ENCODE data around the gene FANCE. TPM values are rescaled to one million over a fixed set of nuclear protein-coding genes. Genes with fewer than 3 reads are reported as not detected.

The FANCE gene
- polyA plus RNA-seq, 3 donors, result 1.8 to 3.0 (median 2.9) TPM

DNA sequence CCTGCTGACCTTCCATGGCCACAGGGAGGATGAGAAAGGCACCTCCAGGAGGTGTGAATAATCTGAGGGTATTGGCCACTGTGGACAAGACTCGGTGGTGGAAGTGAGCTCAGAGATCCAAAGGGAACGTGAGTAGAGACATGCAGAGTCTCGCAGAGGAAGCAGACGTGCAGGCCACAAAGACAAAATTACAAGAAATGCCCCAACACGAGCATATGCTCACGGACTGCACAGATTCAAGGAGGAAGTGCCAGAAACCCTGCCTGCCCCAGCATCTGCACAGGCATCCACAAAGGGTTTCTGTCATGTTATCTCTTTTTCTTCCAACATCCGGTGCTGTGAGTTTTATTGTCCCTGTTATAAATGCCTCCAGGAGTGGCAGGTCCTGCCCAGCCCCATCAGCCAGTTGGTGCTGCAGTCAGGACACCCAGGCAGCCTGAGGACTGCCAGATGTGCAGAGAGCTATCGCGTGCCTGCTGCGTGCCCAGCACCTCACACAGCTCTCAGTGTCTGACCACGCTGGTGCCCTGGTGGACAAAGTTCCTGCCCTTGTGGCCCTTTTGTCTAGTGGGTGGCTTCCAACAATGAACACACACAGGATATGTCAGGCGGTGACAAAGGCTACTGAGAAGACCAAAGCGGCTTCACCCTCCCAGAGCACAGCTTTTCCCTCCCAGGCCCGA lies 34.0 kb upstream of the FANCE start:
- Mint-ChIP-seq H3K27me3 (ENCODE audit: low read depth in 3 of 3) (peaks cover 0 to 6% (median 6%) of the 10 kb centered on the region in 3 donors), H3K27ac (peak overlapping the region in 5 of 7 donors; percentile 4 to 90 (median 26)), H3K4me1 (peaks cover 27% of the 10 kb centered on the region), H3K9me3 (peaks cover 0 to 2% (median 0%) of the 10 kb centered on the region in 7 donors), H3K4me3 (peak overlapping the region in 1 of 2 donors; percentile 64), H3K36me3 (peaks cover 62 to 75% of the 10 kb centered on the region in 2 donors)
- Histone ChIP-seq H3K9ac (ENCODE audit: insufficient read depth, low read length, poor library complexity, severe bottlenecking) (no peak overlapping the region), H3K9me3 (replicated peaks in 1 of 2; ENCODE audit: control insufficient read depth in 1 of 2, insufficient read depth in 1 of 2, low read length in 2 of 2) (no peaks in the 10 kb centered on the region), H4K20me1 (ENCODE audit: insufficient read depth, low read length) (peaks cover 10% of the 10 kb centered on the region), H3K36me3 (replicated peaks in 1 of 2; ENCODE audit: control insufficient read depth in 1 of 2, insufficient read depth in 2 of 2, low read length in 2 of 2) (peaks cover 20 to 57% of the 10 kb centered on the region in 2 donors), H3K4me2 (replicated peaks; ENCODE audit: extremely low read depth, low read length, poor library complexity, severe bottlenecking) (no peak overlapping the region), H3K4me3 (replicated peaks in 1 of 3; ENCODE audit: low read depth in 2 of 3, low read length in 3 of 3) (no peak overlapping the region), H3K4me1 (ENCODE audit: control insufficient read depth in 1 of 2, insufficient read depth in 2 of 2, low read length in 2 of 2) (peaks cover 24 to 25% of the 10 kb centered on the region in 2 donors), H3K27ac (ENCODE audit: low read depth in 1 of 2, low read length in 2 of 2) (no peak overlapping the region), H3K79me2 (ENCODE audit: insufficient read depth, low read length) (no peaks in the 10 kb centered on the region), H3K27me3 (ENCODE audit: control insufficient read depth in 2 of 2, insufficient read depth in 2 of 2, low read length in 2 of 2) (no peaks in the 10 kb centered on the region), H2AFZ (ENCODE audit: insufficient read depth, low read depth, low read length, poor library complexity, severe bottlenecking) (no peak overlapping the region)
- WGBS (ENCODE audit: insufficient coverage), result 29% methylated on average over 11 of the region's 14 CpGs
- peak in 1 of 3 donors; percentile 19 for DNase-seq
- intact Hi-C loops (cut with micrococcal nuclease), result no loop called here
- TF ChIP-seq, protein P1, sequence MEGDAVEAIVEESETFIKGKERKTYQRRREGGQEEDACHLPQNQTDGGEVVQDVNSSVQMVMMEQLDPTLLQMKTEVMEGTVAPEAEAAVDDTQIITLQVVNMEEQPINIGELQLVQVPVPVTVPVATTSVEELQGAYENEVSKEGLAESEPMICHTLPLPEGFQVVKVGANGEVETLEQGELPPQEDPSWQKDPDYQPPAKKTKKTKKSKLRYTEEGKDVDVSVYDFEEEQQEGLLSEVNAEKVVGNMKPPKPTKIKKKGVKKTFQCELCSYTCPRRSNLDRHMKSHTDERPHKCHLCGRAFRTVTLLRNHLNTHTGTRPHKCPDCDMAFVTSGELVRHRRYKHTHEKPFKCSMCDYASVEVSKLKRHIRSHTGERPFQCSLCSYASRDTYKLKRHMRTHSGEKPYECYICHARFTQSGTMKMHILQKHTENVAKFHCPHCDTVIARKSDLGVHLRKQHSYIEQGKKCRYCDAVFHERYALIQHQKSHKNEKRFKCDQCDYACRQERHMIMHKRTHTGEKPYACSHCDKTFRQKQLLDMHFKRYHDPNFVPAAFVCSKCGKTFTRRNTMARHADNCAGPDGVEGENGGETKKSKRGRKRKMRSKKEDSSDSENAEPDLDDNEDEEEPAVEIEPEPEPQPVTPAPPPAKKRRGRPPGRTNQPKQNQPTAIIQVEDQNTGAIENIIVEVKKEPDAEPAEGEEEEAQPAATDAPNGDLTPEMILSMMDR (IDR thresholded peaks at IDR 0.05), result no peak

DNA sequence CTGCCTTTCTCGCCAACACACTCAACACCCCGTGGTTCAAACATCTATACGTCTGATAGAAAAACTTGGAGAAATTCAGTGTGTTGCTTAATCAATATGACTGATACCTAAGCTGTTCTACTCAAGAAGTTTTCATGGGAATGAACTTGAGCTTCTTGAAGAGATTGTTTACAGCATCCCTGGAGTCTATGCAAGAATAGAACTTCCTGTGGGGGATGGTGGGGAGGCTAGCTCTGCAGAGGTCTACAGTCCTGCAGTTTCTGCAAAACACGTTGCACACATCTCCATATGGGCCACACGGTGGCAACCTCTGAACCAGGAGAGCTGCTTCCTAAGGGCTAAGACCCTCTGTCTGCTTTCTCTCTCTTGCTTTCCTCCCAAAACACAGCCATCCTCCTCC lies 32.7 kb upstream of the FANCE start:
- DNase-seq, result no peak
- Mint-ChIP-seq H3K27me3 (ENCODE audit: low read depth in 3 of 3) (peaks cover 0 to 8% (median 5%) of the 10 kb centered on the region in 3 donors), H3K4me1 (peaks cover 27% of the 10 kb centered on the region), H3K9me3 (peaks cover 0 to 2% (median 0%) of the 10 kb centered on the region in 7 donors), H3K4me3 (peak overlapping the region in 1 of 2 donors; percentile 49), H3K36me3 (peaks cover 64 to 75% of the 10 kb centered on the region in 2 donors), H3K27ac (no peak overlapping the region)
- Histone ChIP-seq H3K9me3 (replicated peaks in 1 of 2; ENCODE audit: control insufficient read depth in 1 of 2, insufficient read depth in 1 of 2, low read length in 2 of 2) (no peaks in the 10 kb centered on the region), H3K4me2 (replicated peaks; ENCODE audit: extremely low read depth, low read length, poor library complexity, severe bottlenecking) (no peak overlapping the region), H3K4me1 (ENCODE audit: control insufficient read depth in 1 of 2, insufficient read depth in 2 of 2, low read length in 2 of 2) (peaks cover 24 to 25% of the 10 kb centered on the region in 2 donors), H3K27me3 (ENCODE audit: control insufficient read depth in 2 of 2, insufficient read depth in 2 of 2, low read length in 2 of 2) (no peaks in the 10 kb centered on the region), H3K9ac (ENCODE audit: insufficient read depth, low read length, poor library complexity, severe bottlenecking) (no peak overlapping the region), H3K36me3 (replicated peaks in 1 of 2; ENCODE audit: control insufficient read depth in 1 of 2, insufficient read depth in 2 of 2, low read length in 2 of 2) (peaks cover 23 to 55% of the 10 kb centered on the region in 2 donors), H3K4me3 (replicated peaks in 1 of 3; ENCODE audit: low read depth in 2 of 3, low read length in 3 of 3) (no peak overlapping the region), H4K20me1 (ENCODE audit: insufficient read depth, low read length) (peaks cover 10% of the 10 kb centered on the region), H3K27ac (ENCODE audit: low read depth in 1 of 2, low read length in 2 of 2) (no peak overlapping the region), H2AFZ (ENCODE audit: insufficient read depth, low read depth, low read length, poor library complexity, severe bottlenecking) (no peak overlapping the region), H3K79me2 (ENCODE audit: insufficient read depth, low read length) (no peaks in the 10 kb centered on the region)
- intact Hi-C loops (cut with micrococcal nuclease), result no loop called here
- TF ChIP-seq, protein P1 (IDR thresholded peaks at IDR 0.05), result no peak
- WGBS (ENCODE audit: insufficient coverage), result 0% methylated on average over 1 of the region's 5 CpGs

Measured in CD14-positive monocyte (primary cell).